GM12878 (cell line): ENCODE data around the gene CKB. TPM values are rescaled to one million over a fixed set of nuclear protein-coding genes. Genes with fewer than 3 reads are reported as not detected.

Source experiments
- ATAC-seq: fragments of 200-7000 bp; cut with Tn5 transposase; 3 replicates; pipeline ENCODE4 v1.9.1; 2020; ENCODE audit warnings: mild to moderate bottlenecking, moderate library complexity
- BruUV-seq: library from RNA; stranded (reverse); fragments of 400-500 nt; replicated peaks from 2 replicates; lab custom pipeline; 2021; lab: Mats Ljungman, UMichigan
- CTCF ChIA-PET: fragments of 300-600 bp; sonication (Branson Sonifier 250); formaldehyde crosslinking; extraction: SDS; loops from one replicate; lab custom pipeline; 2021; ENCODE audit warnings: inconsistent platforms; lab: Yijun Ruan, JAX
- POLR2A ChIA-PET: fragments of 350-600 bp; formaldehyde crosslinking; extraction: SDS; loops from one replicate; lab custom pipeline; 2021; ENCODE audit warnings: inconsistent platforms; lab: Charles Lee
- RAD21 ChIA-PET: fragments of 300-600 bp; sonication (Branson Sonifier 250); formaldehyde crosslinking; loops from one replicate; lab custom pipeline; 2023; ENCODE audit warnings: antibody characterized with exemption; ENCODE audit not compliant: unreplicated experiment; lab: Charles Lee
- SMC1A ChIA-PET: fragments of 300-600 bp; sonication (Branson Sonifier 250); formaldehyde crosslinking; loops from one replicate; lab custom pipeline; 2023; ENCODE audit not compliant: unreplicated experiment, uncharacterized antibody; lab: Charles Lee
- DNase-seq: peaks from one replicate; pipeline ENCODE4 v3.0.0-alpha.2; 2011; ENCODE audit warnings: low read depth, low spot score
- FAIRE-seq: peaks from 3 replicates; lab custom pipeline; 2011; peaks lifted over from hg19 to GRCh38; lab: Jason Lieb, UNC
- H2AFZ ChIP-seq: 2 replicates; pipeline ENCODE4 v1.6.0; 2011; ENCODE audit warnings: low read depth, low read length, control low read depth; ENCODE audit not compliant: control insufficient read depth
- H3K27ac ChIP-seq: 2 replicates; pipeline ENCODE4 v1.5.1; 2011; ENCODE audit warnings: control low read depth; ENCODE audit not compliant: control insufficient read depth, insufficient read depth
- H3K27me3 ChIP-seq, 2 experiments: replicated peaks in 1 of 2; 2 replicates each; pipeline versions ENCODE4 v1.6.0 to v1.6.1; 2011; ENCODE audit warnings: low read length in 1 of 2; ENCODE audit not compliant: control insufficient read depth in 2 of 2, insufficient read depth in 2 of 2
- H3K36me3 ChIP-seq, 2 experiments: 2 replicates each; pipeline ENCODE4 v1.5.1; 2011; ENCODE audit warnings: low read length in 1 of 2; ENCODE audit not compliant: control insufficient read depth in 2 of 2, insufficient read depth in 2 of 2
- H3K4me1 ChIP-seq: 2 replicates; pipeline ENCODE4 v1.6.1; 2011; ENCODE audit warnings: mild to moderate bottlenecking, low read length, moderate library complexity, mixed read lengths; ENCODE audit not compliant: control insufficient read depth, insufficient read depth
- H3K4me2 ChIP-seq: 2 replicates; pipeline ENCODE4 v1.6.0; 2011; ENCODE audit warnings: control low read depth; ENCODE audit not compliant: control insufficient read depth, insufficient read depth
- H3K4me3 ChIP-seq: fragments of 200-600 bp; sonication (generic); 2 replicates; pipeline ENCODE4 v1.5.1; 2016
- H3K79me2 ChIP-seq: 2 replicates; pipeline ENCODE4 v1.6.0; 2011; ENCODE audit warnings: low read length; ENCODE audit not compliant: control insufficient read depth, insufficient read depth
- H3K9ac ChIP-seq: 2 replicates; pipeline ENCODE4 v1.8.0; 2011; ENCODE audit warnings: low read length, control low read depth, mixed read lengths; ENCODE audit not compliant: control insufficient read depth, insufficient read depth
- H3K9me3 ChIP-seq: replicated peaks from 3 replicates; pipeline ENCODE4 v1.5.1; 2011; ENCODE audit warnings: mild to moderate bottlenecking, low read length; ENCODE audit not compliant: control insufficient read depth, insufficient read depth
- H4K20me1 ChIP-seq: 2 replicates; pipeline ENCODE4 v1.6.0; 2011; ENCODE audit not compliant: control insufficient read depth, insufficient read depth
- BRCA1 ChIP-seq: IDR thresholded peaks from 2 replicates; pipeline ENCODE4 v1.6.1; 2011; ENCODE audit warnings: low read depth, low read length, improper control_type of control experiment
- CBX3 ChIP-seq: fragments of 200-600 bp; sonication (generic); IDR thresholded peaks from 2 replicates; pipeline ENCODE4 v1.6.1; 2016; ENCODE audit warnings: low read depth, borderline replicate concordance
- CEBPB ChIP-seq, 2 experiments: fragments of 150-350 bp in 1 of 2; IDR thresholded peaks; 2 replicates each; pipeline ENCODE4 v1.6.1; 2012 to 2014; ENCODE audit warnings: low read depth in 2 of 2, low read length in 2 of 2, borderline replicate concordance in 1 of 2, inconsistent platforms in 1 of 2
- EGR1 ChIP-seq, 2 experiments: IDR thresholded peaks; 1 replicate in 1 of 2; 2 replicates in 1 of 2; pipeline ENCODE4 v1.6.1; 2011 to 2012; ENCODE audit warnings: low read depth in 2 of 2, low read length in 2 of 2, borderline replicate concordance in 1 of 2, mild to moderate bottlenecking in 1 of 2, moderate library complexity in 1 of 2
- EP300 ChIP-seq, 2 experiments: fragments of 150-350 bp in 1 of 2; IDR thresholded peaks; 2 replicates each; pipeline ENCODE4 v1.6.1; 2011 to 2012; ENCODE audit warnings: low read depth in 2 of 2, low read length in 2 of 2, borderline replicate concordance in 1 of 2, improper control_type of control experiment in 1 of 2, inconsistent platforms in 1 of 2; ENCODE audit not compliant: control insufficient read depth in 1 of 2
- IKZF2 ChIP-seq, 2 experiments: fragments of 450-650 bp; IDR thresholded peaks; 2 replicates each; pipeline ENCODE4 v1.6.1; 2017; ENCODE audit warnings: mild to moderate bottlenecking in 2 of 2, moderate library complexity in 2 of 2
- JUNB ChIP-seq: IDR thresholded peaks from 2 replicates; pipeline ENCODE4 v1.6.1; 2016; ENCODE audit warnings: antibody characterized with exemption, mild to moderate bottlenecking
- KAT2A ChIP-seq: conservative IDR thresholded peaks from 2 replicates; pipeline ENCODE4 v1.6.1; 2011; ENCODE audit warnings: low read depth, low read length; ENCODE audit not compliant: control insufficient read depth
- MXI1 ChIP-seq: fragments of 150-350 bp; IDR thresholded peaks from 2 replicates; pipeline ENCODE4 v1.6.1; 2011; ENCODE audit warnings: low read depth, mild to moderate bottlenecking, inconsistent platforms, low read length, improper control_type of control experiment
- MYB ChIP-seq: fragments of 150-350 bp; IDR thresholded peaks from 2 replicates; pipeline ENCODE4 v1.6.1; 2014; ENCODE audit warnings: mild to moderate bottlenecking, low read depth, low read length, borderline replicate concordance
- NFXL1 ChIP-seq: fragments of 450-650 bp; IDR thresholded peaks from 2 replicates; pipeline ENCODE4 v1.6.1; 2017; ENCODE audit warnings: antibody characterized with exemption, mild to moderate bottlenecking, borderline replicate concordance
- RBBP5 ChIP-seq: fragments of 200-600 bp; sonication (generic); conservative IDR thresholded peaks from 2 replicates; pipeline ENCODE4 v1.6.1; 2016
- SMAD1 ChIP-seq: fragments of 450-650 bp; IDR thresholded peaks from 2 replicates; pipeline ENCODE4 v1.6.1; 2018; ENCODE audit warnings: mild to moderate bottlenecking, low read depth; ENCODE audit not compliant: partially characterized antibody
- SUZ12 ChIP-seq: fragments of 200-600 bp; sonication (generic); IDR thresholded peaks from one replicate; pipeline ENCODE4 v1.6.1; 2018; ENCODE audit warnings: antibody characterized with exemption, mild to moderate bottlenecking; ENCODE audit not compliant: unreplicated experiment
- ZNF217 ChIP-seq: fragments of 450-650 bp; IDR thresholded peaks from 2 replicates; pipeline ENCODE4 v1.6.1; 2017; ENCODE audit warnings: antibody characterized with exemption, mild to moderate bottlenecking
- ZSCAN29 ChIP-seq: fragments of 450-650 bp; IDR thresholded peaks from 2 replicates; pipeline ENCODE4 v1.6.1; 2017; ENCODE audit warnings: mild to moderate bottlenecking, moderate library complexity
- WGBS: methylation state at CpG from one replicate; pipeline ENCODE4 v1.1.6; 2016; ENCODE audit warnings: low lambda C conversion rate; ENCODE audit not compliant: insufficient replicate concordance, insufficient coverage; ENCODE audit errors: missing lambda C conversion rate; 5-methylcytosine and 5-hydroxymethylcytosine counted together
- in situ Hi-C: fragments of 300-500 bp; cut with MboI; formaldehyde crosslinking; loops from 9 replicates; pipeline ENCODE4 v1.14.3; 2018; ENCODE audit warnings: mixed read lengths
- intact Hi-C: fragments of 100-400 bp; cut with micrococcal nuclease; formaldehyde crosslinking; loops from one replicate; pipeline ENCODE4 v1.14.2; 2022; ENCODE audit not compliant: unreplicated experiment
- polyA plus RNA-seq, 11 experiments: library from polyadenylated mRNA; depleted of rRNA in 4 of 11; unstranded in 6 of 11; stranded (reverse) in 5 of 11; fragments of >200 nt; fragmentation: Nextera tagmentation in 4 of 11; fragmentation: Illumina TruSeq in 1 of 11; extraction: Ambion mirVana in 4 of 11; extraction: Trizol in 1 of 11; gene quantifications; 1 replicate in 1 of 11; 2 replicates in 10 of 11; pipeline versions ENCODE4 v1.2.1 to v1.2.3, GENCODE V29; 2011 to 2016; ENCODE audit warnings: inconsistent platforms in 2 of 11, missing spikeins in 2 of 11, low read depth in 1 of 11
- total RNA-seq, 4 experiments: library from RNA; depleted of rRNA in 3 of 4; stranded (reverse); fragments of >200 nt in 3 of 4; fragmentation: Illumina TruSeq in 1 of 4; extraction: Trizol in 1 of 4; gene quantifications; 2 replicates each; pipeline versions ENCODE4 v1.2.1 to v1.2.3, GENCODE V29; 2013 to 2021
- TF ChIP-seq, protein P1 (sequence below): fragments of 450-650 bp; IDR thresholded peaks from 2 replicates; pipeline ENCODE4 v1.6.1; 2014; ENCODE audit warnings: mild to moderate bottlenecking
- TF ChIP-seq, protein P2 (sequence below): fragments of 150-350 bp; IDR thresholded peaks from 2 replicates; pipeline ENCODE4 v1.6.1; 2016; ENCODE audit warnings: low read depth, low read length
- TF ChIP-seq, protein P3 (sequence below): IDR thresholded peaks from 2 replicates; pipeline ENCODE4 v1.6.1; 2012; ENCODE audit warnings: low read depth, low read length, improper control_type of control experiment

The CKB gene
- total and polyA plus RNA-seq, 10 of the 15 experiments (the other 5 are each of a cell fraction or from before 2014, with no cell fraction given) = 0.40 to 6.1 (median 2.3) TPM

DNA sequence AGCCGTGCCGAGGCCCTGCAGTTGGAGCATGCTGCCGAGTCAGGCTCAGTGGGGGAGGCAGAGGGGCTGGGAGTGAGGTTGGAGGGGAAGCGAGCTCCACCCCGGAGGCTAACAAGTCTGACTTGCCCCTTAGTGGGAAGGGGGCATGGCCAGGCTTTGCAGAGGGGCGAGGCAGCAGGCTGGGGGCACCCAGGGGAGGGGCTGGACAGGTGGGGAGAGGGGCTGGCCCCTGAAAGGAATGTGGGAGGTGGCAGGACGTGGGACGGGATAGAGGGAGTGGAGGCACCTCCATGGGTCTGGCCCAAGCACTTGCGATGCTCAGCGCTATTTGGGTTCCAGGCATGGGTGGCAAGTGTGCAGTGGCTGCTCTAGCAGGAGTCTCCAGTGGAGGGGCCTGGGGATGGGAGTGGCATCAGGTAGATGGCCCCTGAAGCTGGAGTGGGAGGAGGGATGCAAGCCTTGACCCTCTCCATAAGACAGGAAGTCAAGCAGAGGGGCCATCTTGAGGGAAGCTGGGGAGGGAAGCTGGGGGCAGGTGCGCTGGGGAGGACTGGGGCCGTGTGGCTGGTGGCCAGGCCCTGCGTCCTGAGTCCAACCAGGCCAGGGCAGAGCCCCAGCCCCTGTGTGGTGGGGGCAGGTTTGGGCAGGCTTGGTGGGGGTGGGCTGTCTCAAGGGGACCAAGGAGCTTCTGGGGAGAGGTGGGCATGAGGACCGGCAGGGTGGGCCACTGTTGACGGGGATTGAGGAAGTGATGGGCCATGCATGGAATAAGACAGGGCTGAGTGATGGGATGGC, 9.0 kb upstream of the CKB start:
- Histone ChIP-seq H3K27me3 (no peaks in the 10 kb centered on the region), H3K9me3 (no peaks in the 10 kb centered on the region), H3K79me2 (peaks cover 30% of the 10 kb centered on the region), H2AFZ (no peak overlapping the region), H3K9ac (no peak overlapping the region), H3K4me1 (peaks cover 22% of the 10 kb centered on the region), H3K27ac (no peak overlapping the region), H3K4me2 (no peak overlapping the region; the same call in 1 of the 2 replicates), H3K4me3 (no peak overlapping the region), H3K36me3 (peaks cover 0 to 6% of the 10 kb centered on the region in 2 experiments; a peak in 2 of 4 replicates), H4K20me1 (no peaks in the 10 kb centered on the region)
- ATAC-seq (no peak), FAIRE-seq (no peak), DNase-seq (no peak)
- intact Hi-C loops (no loop called here), in situ Hi-C loops (no loop called here)
- WGBS = 89% methylated on average over 13 of the region's 15 CpGs
- CTCF ChIA-PET = interaction anchor here (1.1 to 5.3 kb wide), 3 partner anchors 13 to 20 kb away, joined by 3 to 39 read pairs (median 4); no protein-coding TSS in a partner anchor
- BruUV-seq = no TSS peak
- RAD21 ChIA-PET = no interaction called here
- POLR2A ChIA-PET = interaction anchor here (0.6 kb wide), 1 partner anchor 904 kb away, joined by 3 read pairs; no protein-coding TSS in a partner anchor
- SMC1A ChIA-PET = no interaction called here
- TF ChIP-seq CEBPB (IDR thresholded peaks at IDR 0.05; ENCODE audit: borderline replicate concordance in 1 of 2, low read depth in 2 of 2, low read length in 2 of 2) (no peak), MXI1 (no peak), EGR1 (IDR thresholded peaks at IDR 0.05; ENCODE audit: borderline replicate concordance in 1 of 2, low read depth in 2 of 2, low read length in 2 of 2) (no peak), BRCA1 (no peak), IKZF2 (IDR thresholded peaks at IDR 0.05) (no peak), JUNB (no peak), CBX3 (no peak), MYB (no peak), SMAD1 (no peak), KAT2A (no peak), ZSCAN29 (no peak), RBBP5 (no peak), SUZ12 (no peak), ZNF217 (no peak), EP300 (IDR thresholded peaks at IDR 0.05; ENCODE audit: borderline replicate concordance in 1 of 2, control insufficient read depth in 1 of 2, low read depth in 2 of 2, low read length in 2 of 2) (no peak), NFXL1 (no peak)
- TF ChIP-seq, protein P1, sequence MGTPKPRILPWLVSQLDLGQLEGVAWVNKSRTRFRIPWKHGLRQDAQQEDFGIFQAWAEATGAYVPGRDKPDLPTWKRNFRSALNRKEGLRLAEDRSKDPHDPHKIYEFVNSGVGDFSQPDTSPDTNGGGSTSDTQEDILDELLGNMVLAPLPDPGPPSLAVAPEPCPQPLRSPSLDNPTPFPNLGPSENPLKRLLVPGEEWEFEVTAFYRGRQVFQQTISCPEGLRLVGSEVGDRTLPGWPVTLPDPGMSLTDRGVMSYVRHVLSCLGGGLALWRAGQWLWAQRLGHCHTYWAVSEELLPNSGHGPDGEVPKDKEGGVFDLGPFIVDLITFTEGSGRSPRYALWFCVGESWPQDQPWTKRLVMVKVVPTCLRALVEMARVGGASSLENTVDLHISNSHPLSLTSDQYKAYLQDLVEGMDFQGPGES = no peak
- TF ChIP-seq, protein P2, sequence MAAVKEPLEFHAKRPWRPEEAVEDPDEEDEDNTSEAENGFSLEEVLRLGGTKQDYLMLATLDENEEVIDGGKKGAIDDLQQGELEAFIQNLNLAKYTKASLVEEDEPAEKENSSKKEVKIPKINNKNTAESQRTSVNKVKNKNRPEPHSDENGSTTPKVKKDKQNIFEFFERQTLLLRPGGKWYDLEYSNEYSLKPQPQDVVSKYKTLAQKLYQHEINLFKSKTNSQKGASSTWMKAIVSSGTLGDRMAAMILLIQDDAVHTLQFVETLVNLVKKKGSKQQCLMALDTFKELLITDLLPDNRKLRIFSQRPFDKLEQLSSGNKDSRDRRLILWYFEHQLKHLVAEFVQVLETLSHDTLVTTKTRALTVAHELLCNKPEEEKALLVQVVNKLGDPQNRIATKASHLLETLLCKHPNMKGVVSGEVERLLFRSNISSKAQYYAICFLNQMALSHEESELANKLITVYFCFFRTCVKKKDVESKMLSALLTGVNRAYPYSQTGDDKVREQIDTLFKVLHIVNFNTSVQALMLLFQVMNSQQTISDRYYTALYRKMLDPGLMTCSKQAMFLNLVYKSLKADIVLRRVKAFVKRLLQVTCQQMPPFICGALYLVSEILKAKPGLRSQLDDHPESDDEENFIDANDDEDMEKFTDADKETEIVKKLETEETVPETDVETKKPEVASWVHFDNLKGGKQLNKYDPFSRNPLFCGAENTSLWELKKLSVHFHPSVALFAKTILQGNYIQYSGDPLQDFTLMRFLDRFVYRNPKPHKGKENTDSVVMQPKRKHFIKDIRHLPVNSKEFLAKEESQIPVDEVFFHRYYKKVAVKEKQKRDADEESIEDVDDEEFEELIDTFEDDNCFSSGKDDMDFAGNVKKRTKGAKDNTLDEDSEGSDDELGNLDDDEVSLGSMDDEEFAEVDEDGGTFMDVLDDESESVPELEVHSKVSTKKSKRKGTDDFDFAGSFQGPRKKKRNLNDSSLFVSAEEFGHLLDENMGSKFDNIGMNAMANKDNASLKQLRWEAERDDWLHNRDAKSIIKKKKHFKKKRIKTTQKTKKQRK = no peak
- TF ChIP-seq, protein P3, sequence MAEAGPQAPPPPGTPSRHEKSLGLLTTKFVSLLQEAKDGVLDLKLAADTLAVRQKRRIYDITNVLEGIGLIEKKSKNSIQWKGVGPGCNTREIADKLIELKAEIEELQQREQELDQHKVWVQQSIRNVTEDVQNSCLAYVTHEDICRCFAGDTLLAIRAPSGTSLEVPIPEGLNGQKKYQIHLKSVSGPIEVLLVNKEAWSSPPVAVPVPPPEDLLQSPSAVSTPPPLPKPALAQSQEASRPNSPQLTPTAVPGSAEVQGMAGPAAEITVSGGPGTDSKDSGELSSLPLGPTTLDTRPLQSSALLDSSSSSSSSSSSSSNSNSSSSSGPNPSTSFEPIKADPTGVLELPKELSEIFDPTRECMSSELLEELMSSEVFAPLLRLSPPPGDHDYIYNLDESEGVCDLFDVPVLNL = no peak
